HG03103 (cell line): ENCODE measurements around the gene CD36.

Experiments
- ATAC-seq: cut with Tn5 transposase; IDR thresholded peaks from one replicate; pipeline ENCODE4 v1.9.1; 2021; ENCODE audit warnings: low read depth; ENCODE audit not compliant: unreplicated experiment

CD36 gene

DNA sequence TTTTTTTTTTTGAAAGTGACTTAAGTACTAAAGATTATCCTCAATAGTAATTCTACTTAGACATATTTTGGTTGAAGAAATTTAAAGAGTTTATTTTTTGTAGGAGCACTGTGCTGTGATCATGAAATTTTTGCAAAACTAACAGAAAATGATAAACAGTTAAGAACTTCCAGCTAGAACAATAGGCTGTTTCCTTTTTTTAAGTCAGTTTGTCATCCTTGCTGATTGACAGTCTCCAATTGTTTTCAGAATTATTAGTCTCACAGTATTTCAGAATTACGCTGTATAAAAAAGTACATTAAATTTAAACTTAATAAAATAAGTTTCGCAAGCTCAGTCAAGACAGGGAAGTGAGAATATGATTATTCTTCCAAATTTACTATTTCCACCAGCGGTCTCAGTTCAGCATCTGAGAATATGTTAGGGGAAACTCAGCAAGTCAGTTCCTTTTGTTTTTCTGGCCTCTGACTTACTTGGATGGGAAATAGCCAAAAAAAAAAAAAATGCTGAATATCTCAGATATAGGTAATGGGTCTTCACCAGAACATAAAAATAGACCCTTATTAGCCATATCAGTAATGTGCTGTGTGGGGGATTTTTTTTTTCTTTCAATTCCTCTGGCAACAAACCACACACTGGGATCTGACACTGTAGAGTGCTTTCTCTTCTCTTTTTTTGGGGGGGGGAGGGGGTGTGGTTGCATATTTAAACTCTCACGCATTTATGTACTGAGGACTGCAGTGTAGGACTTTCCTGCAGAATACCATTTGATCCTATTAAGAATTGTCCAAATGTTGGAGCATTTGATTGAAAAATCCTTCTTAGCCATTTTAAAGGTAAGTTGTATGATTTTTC, at the start of gene CD36:
Gene CD36 (plus strand): TSS at position 732 of the 855 bp plus-strand sequence. CDS start 8,099 bp downstream, outside the sequence.
- ATAC-seq: peak; percentile 82

DNA sequence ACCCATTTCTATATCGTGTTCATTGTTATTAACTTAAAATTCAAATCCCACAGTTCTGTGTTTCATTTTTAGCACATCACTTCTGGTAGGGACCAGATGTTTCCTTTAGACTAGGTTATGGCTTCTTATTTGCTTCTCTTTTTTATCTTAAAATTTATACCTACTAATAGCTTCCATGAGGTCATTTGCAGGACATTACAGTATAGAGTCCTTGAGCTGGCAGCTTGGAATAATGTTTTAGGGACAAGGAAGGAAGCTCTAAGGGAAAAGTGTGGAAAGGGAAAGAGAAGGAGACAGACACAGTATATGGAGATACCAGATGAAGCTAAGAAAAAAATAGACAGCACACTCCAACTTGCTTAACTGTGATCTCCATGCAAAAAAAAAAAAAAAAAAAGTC, 48.8 kb upstream of the CD36 start:
- no peak for ATAC-seq

DNA sequence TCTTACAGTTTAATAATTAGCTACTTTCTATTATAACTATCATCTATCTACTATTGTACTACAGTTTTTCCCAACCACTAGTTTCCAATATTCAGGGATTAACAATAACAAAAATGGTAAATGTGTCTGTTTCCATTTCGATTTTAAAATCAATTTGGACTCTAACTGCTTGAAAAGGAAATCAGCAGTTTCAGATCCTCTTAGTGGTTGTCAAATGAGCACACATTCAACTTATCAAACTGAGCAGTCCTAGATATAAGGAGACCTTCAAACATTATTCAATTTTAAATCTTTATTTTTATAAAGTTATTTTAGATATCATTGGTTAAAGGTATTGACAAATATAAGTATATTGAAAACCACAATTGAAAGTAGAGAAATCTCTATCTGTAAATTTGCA, 46.8 kb upstream of the CD36 start:
- no peak for ATAC-seq

DNA sequence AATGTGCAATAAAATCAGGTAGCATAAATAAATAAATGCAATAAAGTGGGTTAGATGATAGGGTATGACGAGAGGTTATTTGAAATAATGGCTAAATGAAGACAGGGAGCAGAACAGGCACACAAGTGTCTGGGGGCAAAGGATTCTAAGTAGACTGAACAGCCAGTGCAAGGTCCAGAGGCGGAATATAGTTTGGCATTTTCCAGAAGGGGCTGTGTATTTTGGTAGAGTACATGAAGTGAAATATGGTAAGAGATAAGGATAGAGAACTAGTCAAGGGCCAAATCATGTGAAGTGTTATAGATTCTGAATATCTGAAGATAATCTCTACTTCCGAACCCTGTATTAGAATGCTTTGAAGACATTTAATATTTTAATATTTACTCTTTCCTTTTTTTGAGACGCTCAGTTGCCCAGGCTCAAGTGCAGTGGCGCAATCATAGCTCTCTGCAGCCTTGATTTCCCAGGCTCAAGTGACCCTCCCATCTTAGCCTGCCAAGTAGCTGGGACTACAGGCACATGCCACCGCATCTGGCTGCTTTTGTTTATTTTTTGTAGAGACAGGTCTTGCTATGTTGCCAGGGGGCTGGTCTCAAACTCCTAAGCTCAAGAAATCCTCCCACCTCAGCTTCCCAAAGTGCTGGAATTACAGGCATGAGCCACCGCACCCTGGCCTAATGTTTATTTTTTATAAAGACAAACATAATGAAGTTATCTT, 44.4 kb upstream of the CD36 start:
- no peak for ATAC-seq

DNA sequence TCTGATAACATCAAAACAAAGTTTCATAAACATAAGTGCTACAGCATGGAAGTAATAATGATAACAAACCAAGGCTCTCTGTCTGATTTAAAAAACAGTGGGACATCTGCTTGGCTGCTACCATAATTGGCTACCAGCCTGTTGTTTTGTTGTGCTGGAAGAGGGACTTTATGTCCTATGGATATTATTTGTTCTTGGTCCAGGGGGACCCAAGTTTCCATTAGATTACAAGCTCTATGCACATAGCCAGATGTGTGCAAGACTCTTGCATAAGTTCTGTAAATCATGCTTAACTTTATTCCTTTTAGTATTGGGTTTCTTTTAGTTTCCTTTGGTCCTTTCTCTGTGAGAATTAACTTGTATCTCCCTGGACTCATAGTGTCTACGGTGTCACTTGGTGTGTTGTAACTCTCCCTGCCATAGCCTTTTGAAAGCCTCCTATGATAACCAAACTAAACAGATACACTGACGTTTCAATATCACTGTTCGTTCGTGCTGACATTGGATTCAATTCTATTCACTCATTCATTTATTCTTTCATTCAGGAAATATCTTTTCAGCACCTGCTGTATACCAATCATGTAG, 41.4 kb upstream of the CD36 start:
- no peak for ATAC-seq

DNA sequence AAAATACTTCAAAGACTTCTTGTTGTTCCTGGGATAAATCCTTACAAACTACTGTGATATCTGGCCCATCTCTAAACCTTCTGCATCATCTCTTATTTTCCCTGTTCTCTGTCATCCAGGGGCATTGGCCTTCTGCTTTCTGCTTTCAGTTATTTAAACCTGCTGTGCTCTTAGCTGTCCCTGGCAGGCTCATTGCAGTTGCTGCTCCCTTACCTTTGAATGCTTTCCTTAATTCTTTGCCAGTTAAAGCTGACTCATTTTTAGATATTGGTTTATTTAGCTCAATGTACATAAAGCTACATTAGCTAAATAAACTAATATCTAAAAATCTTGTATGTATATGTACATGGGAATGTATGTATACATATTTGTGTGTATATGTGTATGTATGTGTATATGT, 40.6 kb upstream of the CD36 start:
- no peak for ATAC-seq

DNA sequence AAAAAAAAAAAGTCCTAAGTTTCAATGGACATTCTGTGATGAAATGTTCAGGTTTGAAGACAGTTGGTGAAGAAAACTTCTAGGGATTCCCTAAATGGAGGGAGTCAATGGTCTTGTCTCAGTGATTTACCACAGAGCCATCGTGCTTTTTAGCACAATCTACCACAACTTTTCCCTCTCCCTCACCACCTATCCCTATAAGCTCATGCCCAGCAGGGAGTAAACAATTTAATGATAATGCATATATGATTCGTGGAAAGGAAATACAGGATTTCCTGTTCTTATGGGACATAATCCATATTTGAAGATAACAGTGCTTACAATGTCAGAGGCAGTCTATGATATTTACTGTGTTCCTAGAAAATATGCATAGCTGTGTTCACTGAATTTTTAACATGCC, 38.4 kb upstream of the CD36 start:
- ATAC-seq: no peak

DNA sequence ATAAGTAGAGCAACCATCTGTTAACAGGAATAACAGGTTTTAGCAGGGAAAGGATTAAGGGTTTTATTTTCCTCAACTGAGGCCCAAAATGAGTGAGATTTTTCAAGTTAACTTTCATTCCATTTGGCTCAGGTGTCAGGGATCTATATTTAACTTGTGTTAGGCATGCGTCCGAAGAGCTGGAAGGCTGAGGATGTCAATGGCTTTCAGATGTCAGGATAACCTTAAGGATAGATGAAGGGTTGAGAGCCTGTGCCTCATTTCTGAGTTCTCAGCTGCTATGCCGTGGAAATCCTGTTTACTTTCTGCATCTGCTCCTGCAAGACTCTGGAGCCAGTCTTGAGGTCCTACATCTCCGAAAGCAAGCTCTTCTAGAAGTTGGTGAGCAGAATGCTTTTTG, 36.4 kb upstream of the CD36 start:
- ATAC-seq: no peak

DNA sequence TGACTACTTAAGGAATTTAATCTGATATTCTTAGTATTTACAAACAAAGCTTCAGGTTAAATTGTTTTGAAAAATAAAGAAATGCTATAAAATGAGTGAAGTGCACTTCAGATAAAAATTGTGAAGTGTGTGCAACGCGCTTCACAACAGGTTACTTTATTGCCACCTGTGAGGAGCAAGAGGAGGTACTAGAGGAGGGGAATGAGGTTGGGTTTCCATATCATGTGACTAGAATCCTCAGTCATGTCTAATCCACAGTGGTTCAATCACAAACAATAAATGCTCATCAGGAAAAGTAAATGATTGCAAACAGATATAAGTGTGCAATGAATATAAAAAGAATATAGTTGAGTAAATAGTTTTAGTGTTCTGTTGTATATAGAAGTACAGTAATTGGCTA, 34.5 kb upstream of the CD36 start:
- no peak for ATAC-seq

DNA sequence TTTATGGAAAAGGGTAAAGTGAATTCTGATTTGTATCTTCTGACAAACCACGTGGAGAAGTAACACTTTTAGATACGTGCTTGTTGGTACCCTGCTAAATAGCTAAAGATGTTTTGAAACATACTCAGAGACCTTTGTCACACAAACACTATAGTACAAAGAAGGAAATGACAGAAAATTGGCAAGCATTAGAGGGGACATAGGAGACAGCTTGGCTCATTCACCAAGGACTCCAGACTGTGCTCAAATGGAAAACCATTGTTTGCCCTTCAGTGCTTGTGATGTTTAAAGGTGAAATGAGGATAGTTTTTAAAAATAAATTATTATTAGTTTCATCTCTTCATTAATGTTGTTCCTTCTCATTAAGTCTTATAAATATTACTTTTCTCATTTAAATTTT, 34.0 kb upstream of the CD36 start:
- no peak for ATAC-seq

DNA sequence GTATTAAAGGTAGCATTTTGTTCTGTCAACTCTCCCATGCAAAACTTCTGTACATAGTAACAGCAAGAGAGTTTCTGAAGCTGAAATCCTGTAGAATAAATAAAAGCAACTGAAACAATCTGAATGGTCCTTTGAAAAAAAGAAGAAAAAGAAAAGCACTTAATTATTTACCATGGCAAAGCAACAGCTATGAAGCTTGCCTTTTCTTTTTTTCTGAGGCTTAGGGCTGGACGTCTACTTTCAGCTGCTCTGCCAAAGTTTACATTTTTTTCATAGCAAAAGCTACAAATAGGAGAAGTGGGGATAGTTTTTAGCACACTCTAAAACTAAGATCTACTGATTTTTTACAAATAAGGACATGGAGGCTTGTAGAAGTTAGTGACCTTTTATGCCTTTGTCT, 31.3 kb upstream of the CD36 start:
- no peak for ATAC-seq

DNA sequence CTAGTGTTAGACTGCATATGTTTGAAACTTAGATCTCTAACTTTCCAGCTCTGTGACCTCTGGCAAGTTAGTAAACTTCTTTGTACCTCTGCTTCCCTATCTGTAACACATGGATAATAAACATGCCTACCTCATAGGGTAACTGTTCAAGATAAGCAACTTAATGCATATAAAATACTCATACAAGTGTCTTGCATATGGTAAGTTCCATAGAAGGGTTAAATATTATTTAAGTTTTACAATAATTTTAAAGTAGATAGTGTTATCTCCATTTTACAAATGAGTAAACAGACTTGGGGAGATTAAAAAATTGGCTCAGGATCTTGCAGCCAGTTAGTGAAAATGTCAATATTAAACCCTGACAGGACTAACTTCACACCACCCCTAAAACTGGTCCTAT, 30.1 kb upstream of the CD36 start:
- no peak for ATAC-seq

DNA sequence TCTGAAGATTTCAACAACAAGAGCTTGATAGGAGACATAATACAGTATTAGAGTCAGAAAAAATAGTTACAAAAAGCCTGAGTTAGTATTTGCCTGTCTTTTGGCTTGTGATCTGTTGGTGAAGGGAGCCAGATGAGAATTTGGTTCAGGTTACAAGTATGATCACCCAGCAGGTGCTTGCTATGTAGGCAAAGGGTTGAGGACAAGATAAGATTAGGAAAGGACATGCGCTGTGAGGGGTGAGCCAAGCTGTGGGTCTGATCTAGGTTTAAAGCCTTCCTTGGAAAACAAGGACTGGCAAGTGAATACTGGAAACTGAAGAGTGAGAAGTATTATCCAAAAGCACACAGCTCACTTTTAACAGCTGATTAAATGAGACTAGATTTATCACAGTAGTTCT, 28.7 kb upstream of the CD36 start:
- ATAC-seq: no peak

DNA sequence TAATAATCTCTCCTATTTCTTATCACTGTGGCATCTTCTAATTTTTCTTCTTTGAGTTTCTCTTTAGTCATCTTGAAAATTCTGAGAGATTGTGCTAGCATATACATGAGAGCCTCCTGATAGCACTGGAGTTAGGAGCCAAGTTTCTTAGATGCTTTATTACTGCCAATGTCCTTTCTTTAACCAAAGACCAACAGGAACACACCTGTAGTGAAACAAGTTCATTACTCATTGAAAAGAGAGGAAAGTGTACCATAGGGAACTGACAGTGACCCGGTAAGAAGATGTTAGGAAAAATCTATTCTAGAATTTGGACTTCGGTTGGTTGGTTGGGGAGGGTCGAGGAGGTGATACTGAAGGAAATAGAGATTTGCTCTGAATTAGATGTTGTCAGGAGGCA, 27.1 kb upstream of the CD36 start:
- no peak for ATAC-seq

DNA sequence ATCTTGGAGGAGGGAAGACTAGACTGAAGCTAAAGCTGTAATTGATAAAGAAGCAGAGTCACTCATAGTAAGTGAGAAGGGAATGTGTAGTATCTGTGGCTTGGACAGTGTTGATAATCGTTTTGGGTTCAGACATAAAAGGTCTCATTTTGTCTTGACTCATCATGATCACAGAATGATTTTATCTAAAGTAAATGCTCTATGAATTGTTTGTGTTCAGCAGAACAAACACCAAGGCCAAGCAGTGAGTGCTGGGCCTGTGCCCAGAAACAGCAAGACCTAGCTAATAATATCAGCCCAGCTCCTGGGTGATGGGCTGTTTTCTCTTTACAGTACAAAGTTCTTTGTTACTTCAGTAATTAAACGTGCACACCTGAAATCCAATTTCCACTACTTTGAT, 26.7 kb upstream of the CD36 start:
- no peak for ATAC-seq

DNA sequence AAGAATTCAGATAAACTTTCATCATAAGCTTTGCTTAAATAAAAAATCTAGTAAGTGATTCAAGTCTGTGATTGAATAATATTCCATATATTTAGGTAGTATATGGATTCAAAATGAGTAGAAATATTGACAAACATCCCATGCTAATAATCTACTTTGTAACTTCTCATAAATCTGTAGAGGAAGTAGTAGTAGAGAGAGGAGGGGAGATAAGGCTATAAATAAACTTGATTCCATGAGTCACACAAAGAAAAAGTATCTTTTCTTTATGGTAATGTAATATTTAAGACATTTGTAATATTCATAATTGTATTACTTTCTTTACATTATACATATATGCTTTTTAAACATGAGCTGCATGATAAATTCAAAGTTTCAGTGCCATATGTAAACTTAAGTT, 25.6 kb upstream of the CD36 start:
- no peak for ATAC-seq

DNA sequence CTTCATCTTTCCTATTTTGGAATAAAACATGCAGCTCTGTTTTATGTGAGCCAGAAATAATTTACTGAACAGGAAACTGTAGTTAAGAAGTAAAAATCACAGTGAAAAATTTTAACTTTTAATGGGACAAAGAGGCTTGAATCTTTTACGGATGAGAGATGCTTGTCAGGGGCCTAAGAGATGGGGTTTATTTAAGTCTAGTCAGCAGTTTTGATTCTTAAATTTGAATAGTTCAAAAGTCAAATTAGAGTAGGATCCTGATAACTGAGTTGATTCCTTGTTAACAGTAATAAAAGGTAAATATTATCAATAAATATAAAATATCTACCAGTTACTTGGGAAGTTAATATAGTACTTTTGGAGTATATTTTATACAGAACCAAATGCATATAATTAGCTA, 24.9 kb upstream of the CD36 start:
- no peak for ATAC-seq

DNA sequence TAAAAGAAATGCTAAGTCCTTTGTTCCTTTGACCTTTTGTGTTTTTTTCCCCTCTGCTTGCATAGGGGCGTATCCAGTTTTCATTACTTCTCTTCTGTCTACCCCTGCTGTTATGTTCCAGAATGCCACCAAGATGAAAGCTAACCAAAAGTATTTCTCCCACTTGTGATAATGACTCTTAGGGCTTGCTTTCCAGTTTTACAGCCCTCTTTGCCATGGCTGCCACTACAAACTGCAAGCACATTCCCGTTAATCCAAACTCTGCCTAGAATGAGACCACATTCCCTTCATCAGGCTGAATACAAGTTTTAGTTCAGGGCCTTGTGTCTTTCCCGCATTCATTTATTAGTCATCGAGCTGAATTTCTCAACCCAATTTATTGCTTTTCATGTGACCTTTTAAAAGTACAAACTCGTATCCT, 23.6 kb upstream of the CD36 start:
- ATAC-seq: no peak

DNA sequence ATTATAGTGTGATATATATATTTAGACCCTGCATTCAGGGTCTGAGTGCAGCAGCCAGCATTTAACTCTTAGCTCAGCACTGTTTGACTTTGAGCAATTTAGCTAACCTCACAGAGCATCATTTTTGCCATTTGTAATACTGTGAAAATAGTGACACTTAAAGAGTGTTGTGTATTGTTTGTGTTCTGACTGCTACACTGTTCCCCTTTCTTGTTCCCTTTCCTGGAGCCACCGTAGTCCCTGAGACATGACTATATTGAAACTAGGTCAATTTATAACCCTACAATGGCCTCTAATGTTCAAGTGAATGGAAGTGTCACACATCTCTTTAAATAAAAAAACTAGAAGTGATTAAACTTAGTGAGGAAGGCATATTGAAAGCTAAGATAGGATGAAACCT, 20.3 kb upstream of the CD36 start:
- ATAC-seq: no peak

DNA sequence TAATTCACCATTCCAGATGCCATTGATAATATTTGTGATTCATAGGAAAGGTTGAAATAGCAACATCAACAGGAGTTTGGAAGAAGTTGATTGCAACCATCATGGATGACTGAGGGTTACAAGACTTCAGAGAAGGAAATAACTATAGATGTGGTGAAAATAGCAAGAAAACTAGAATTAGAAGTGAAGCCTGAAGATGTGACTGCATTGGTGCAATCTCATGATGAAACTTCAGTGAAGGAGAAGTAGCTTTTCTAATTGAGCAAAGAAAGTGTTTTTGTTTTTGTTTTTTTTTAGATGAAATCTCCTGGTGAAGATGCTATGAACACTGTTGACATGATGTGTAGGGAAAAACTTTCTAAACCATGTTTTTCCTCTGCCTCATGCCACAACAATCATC, 18.7 kb upstream of the CD36 start:
- no peak for ATAC-seq

DNA sequence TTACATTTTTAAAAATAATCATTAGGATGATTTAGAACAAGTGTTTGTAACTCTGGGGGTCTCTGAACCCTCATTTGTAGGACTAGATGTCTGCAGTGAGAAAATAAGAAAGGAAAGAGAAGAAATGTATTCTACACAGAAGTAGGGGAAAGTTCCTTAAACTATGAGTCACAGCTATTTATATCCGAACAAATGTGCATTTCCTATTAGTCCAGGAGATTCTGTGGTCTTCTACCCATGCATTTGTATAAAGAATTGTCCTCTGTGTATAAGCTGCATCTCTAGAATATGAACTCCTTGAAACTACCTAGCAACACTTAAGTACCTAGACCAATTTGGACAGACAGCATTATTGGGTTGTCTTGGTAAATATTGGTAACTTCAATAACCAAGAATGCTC, 15.9 kb upstream of the CD36 start:
- no peak for ATAC-seq
